DND-41 (cell line): Measurements from ENCODE around the gene PRXL2A.

ENCODE experiments used
- ATAC-seq: fragments of 200-7000 bp; cut with Tn5 transposase; 3 replicates; pipeline ENCODE4 v1.9.1; 2021; ENCODE audit warnings: low read depth; ENCODE audit not compliant: insufficient read depth
- DNase-seq: peaks from one replicate; pipeline ENCODE4 v3.0.0-alpha.2; 2020
- H2AFZ ChIP-seq: 2 replicates; pipeline ENCODE4 v1.6.0; 2012; ENCODE audit warnings: low read depth, low read length
- H3K27ac ChIP-seq: 2 replicates; pipeline ENCODE4 v1.5.1; 2012; ENCODE audit warnings: low read length, inconsistent platforms
- H3K27me3 ChIP-seq: fragments of 200-600 bp; sonication (generic); 2 replicates; pipeline ENCODE4 v1.6.0; 2012; ENCODE audit warnings: low read length, mild to moderate bottlenecking, inconsistent platforms; ENCODE audit not compliant: insufficient read depth, poor library complexity
- H3K36me3 ChIP-seq: 2 replicates; pipeline ENCODE4 v1.5.1; 2012; ENCODE audit warnings: low read length, inconsistent platforms; ENCODE audit not compliant: insufficient read depth
- H3K4me1 ChIP-seq: 2 replicates; pipeline ENCODE4 v1.5.1; 2012; ENCODE audit warnings: mild to moderate bottlenecking, low read length; ENCODE audit not compliant: insufficient read depth
- H3K4me2 ChIP-seq: 2 replicates; pipeline ENCODE4 v1.6.0; 2012; ENCODE audit warnings: mild to moderate bottlenecking, moderate library complexity, low read length, inconsistent platforms; ENCODE audit not compliant: insufficient read depth
- H3K4me3 ChIP-seq, 2 experiments: fragments of 200-600 bp in 1 of 2; shearing (Covaris generic) in 1 of 2; 2 replicates each; pipeline ENCODE4 v1.5.1; 2012 to 2016; ENCODE audit warnings: inconsistent platforms in 2 of 2, low read length in 2 of 2, mild to moderate bottlenecking in 2 of 2, low read depth in 1 of 2, moderate library complexity in 1 of 2
- H3K79me2 ChIP-seq: 2 replicates; pipeline ENCODE4 v1.6.0; 2012; ENCODE audit warnings: low read length, inconsistent platforms; ENCODE audit not compliant: insufficient read depth
- H3K9ac ChIP-seq: 2 replicates; pipeline ENCODE4 v1.6.0; 2012; ENCODE audit warnings: low read depth, mild to moderate bottlenecking, inconsistent platforms, low read length, moderate library complexity
- H3K9me3 ChIP-seq: 2 replicates; pipeline ENCODE4 v1.5.1; 2012; ENCODE audit warnings: low read length, moderate library complexity, mild to moderate bottlenecking, inconsistent platforms; ENCODE audit not compliant: insufficient read depth, severe bottlenecking
- H4K20me1 ChIP-seq: 2 replicates; pipeline ENCODE4 v1.6.0; 2012; ENCODE audit warnings: low read length; ENCODE audit not compliant: insufficient read depth
- CTCF ChIP-seq: IDR thresholded peaks from 2 replicates; pipeline ENCODE4 v1.5.1; 2012; ENCODE audit warnings: borderline replicate concordance, low read length, moderate library complexity, mild to moderate bottlenecking; ENCODE audit not compliant: poor library complexity, severe bottlenecking; ENCODE audit errors: extremely low read depth
- EZH2 ChIP-seq: IDR thresholded peaks from 3 replicates; pipeline ENCODE4 v1.6.1; 2012; ENCODE audit warnings: borderline replicate concordance, low read depth, mild to moderate bottlenecking, moderate library complexity, low read length, inconsistent platforms; ENCODE audit not compliant: severe bottlenecking

The PRXL2A gene

GRCh38 chr10:80429521-80429973, 21.2 kb downstream of the PRXL2A start:
- H3K79me2 ChIP-seq: no peaks in the 10 kb centered on the region
- H3K9ac ChIP-seq: no peak overlapping the region
- peaks cover 24% of the 10 kb centered on the region; the same call in 1 of the 2 replicates for H3K36me3 ChIP-seq
- DNase-seq (no peak), ATAC-seq (no peak)
- H4K20me1 ChIP-seq: no peaks in the 10 kb centered on the region
- H3K9me3 ChIP-seq: no peaks in the 10 kb centered on the region
- no peak overlapping the region for H2AFZ ChIP-seq
- H3K27me3 ChIP-seq: no peaks in the 10 kb centered on the region
- no peaks in the 10 kb centered on the region for H3K4me1 ChIP-seq
- no peak for TF ChIP-seq CTCF
- no peak overlapping the region for H3K4me2 ChIP-seq
- H3K27ac ChIP-seq: no peak overlapping the region
- H3K4me3 ChIP-seq: no peak overlapping the region

GRCh38 chr10:80433134-80433533, 24.8 kb downstream of the PRXL2A start:
- no peak overlapping the region for H3K4me2 ChIP-seq

GRCh38 chr10:80436446-80437098, 28.2 kb downstream of the PRXL2A start:
- Histone ChIP-seq H3K4me1 (no peaks in the 10 kb centered on the region), H3K9me3 (no peaks in the 10 kb centered on the region), H3K36me3 (0 out of 2 replicates have a peak, but pooled peaks cover 1% of the 10 kb centered on the region), H3K27ac (no peak overlapping the region), H3K79me2 (no peaks in the 10 kb centered on the region), H3K4me3 (no peak overlapping the region), H3K27me3 (no peaks in the 10 kb centered on the region), H3K9ac (no peak overlapping the region), H2AFZ (no peak overlapping the region), H3K4me2 (no peak overlapping the region), H4K20me1 (no peaks in the 10 kb centered on the region)
- DNase-seq (no peak), ATAC-seq (no peak)
- TF ChIP-seq CTCF (no peak), EZH2 (no peak)

More at GRCh38 chr10:80433134-80433533, 24.8 kb downstream of the PRXL2A start:
- no peaks in the 10 kb centered on the region for H3K9me3 ChIP-seq
- DNase-seq (no peak), ATAC-seq (no peak)
- no peaks in the 10 kb centered on the region for H4K20me1 ChIP-seq
- no peak overlapping the region for H3K4me3 ChIP-seq
- H3K79me2 ChIP-seq: no peaks in the 10 kb centered on the region
- TF ChIP-seq CTCF: no peak
- no peak for TF ChIP-seq EZH2
- H3K4me1 ChIP-seq: no peaks in the 10 kb centered on the region
- no peak overlapping the region for H3K9ac ChIP-seq
- no peak overlapping the region for H3K27ac ChIP-seq
- no peak overlapping the region for H2AFZ ChIP-seq
- 0 out of 2 replicates have a peak, but pooled peaks cover 5% of the 10 kb centered on the region for H3K36me3 ChIP-seq
- no peaks in the 10 kb centered on the region for H3K27me3 ChIP-seq

- no peaks in the 10 kb centered on the region for H3K36me3 ChIP-seq
- TF ChIP-seq EZH2 (no peak), CTCF (no peak)
- H3K4me1 ChIP-seq: no peaks in the 10 kb centered on the region
- no peaks in the 10 kb centered on the region for H3K79me2 ChIP-seq
- no peak overlapping the region for H3K9ac ChIP-seq
- H3K27ac ChIP-seq: no peak overlapping the region
- DNase-seq (no peak), ATAC-seq (no peak)
- H3K4me2 ChIP-seq: no peak overlapping the region
- H4K20me1 ChIP-seq: no peaks in the 10 kb centered on the region
- H3K9me3 ChIP-seq: no peaks in the 10 kb centered on the region
- no peak overlapping the region for H3K4me3 ChIP-seq
- no peaks in the 10 kb centered on the region for H3K27me3 ChIP-seq
- H2AFZ ChIP-seq: no peak overlapping the region
Observed at GRCh38 chr10:80437227-80437626, 28.9 kb downstream of the PRXL2A start.
